ENCODE results near the gene GNAT3.

DNA sequence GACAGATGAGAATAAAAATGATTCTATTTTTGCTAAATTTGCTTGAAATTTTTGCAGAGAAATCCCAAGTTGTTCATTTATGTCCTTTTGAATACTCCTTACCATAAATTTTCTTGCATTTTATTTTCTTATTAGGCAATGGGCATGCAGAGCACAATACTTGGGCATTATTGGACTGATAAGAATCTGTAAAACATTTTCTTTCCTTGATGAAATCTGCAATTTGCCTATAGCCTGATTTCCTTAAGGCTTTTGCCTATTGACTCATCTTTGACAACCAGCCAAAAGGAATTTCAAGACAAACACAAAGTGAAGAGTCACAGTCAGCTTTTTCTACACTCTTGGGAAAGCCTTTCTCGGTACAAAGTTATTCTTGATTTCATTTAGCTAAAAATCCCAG is 30.5 kb upstream of the GNAT3 start:
- TF ChIP-seq, protein P1, sequence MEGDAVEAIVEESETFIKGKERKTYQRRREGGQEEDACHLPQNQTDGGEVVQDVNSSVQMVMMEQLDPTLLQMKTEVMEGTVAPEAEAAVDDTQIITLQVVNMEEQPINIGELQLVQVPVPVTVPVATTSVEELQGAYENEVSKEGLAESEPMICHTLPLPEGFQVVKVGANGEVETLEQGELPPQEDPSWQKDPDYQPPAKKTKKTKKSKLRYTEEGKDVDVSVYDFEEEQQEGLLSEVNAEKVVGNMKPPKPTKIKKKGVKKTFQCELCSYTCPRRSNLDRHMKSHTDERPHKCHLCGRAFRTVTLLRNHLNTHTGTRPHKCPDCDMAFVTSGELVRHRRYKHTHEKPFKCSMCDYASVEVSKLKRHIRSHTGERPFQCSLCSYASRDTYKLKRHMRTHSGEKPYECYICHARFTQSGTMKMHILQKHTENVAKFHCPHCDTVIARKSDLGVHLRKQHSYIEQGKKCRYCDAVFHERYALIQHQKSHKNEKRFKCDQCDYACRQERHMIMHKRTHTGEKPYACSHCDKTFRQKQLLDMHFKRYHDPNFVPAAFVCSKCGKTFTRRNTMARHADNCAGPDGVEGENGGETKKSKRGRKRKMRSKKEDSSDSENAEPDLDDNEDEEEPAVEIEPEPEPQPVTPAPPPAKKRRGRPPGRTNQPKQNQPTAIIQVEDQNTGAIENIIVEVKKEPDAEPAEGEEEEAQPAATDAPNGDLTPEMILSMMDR (IDR thresholded peaks at IDR 0.05), result no peak
- TF ChIP-seq POLR2A (IDR thresholded peaks at IDR 0.05), result no peak
